DOHH2 (cell line): ENCODE measurements around the gene CAMK1G.

ENCODE experiments used
- H3F3A ChIP-seq: fragments of 200-600 bp; sonication (generic), shearing (Covaris generic); 2 replicates; pipeline ENCODE4 v1.6.0; 2016; ENCODE audit warnings: antibody characterized with exemption, mild to moderate bottlenecking; ENCODE audit not compliant: control insufficient read depth, insufficient read depth
- H3K27ac ChIP-seq: fragments of 200-600 bp; sonication (generic); 2 replicates; pipeline ENCODE4 v1.5.1; 2014; ENCODE audit warnings: low read depth, mild to moderate bottlenecking, low read length, moderate library complexity
- H3K27me3 ChIP-seq: fragments of 200-600 bp; sonication (generic); 2 replicates; pipeline ENCODE4 v1.6.1; 2014; ENCODE audit warnings: mild to moderate bottlenecking, low read length, mixed read lengths; ENCODE audit not compliant: control insufficient read depth
- H3K36me3 ChIP-seq: fragments of 200-600 bp; sonication (generic); 2 replicates; pipeline ENCODE4 v1.6.1; 2014; ENCODE audit warnings: mild to moderate bottlenecking, low read length, moderate library complexity, mixed read lengths; ENCODE audit not compliant: control insufficient read depth
- H3K4me1 ChIP-seq: fragments of 200-600 bp; sonication (generic); 2 replicates; pipeline ENCODE4 v1.6.1; 2014; ENCODE audit warnings: mild to moderate bottlenecking, low read length, mixed read lengths; ENCODE audit not compliant: control insufficient read depth
- H3K4me2 ChIP-seq: fragments of 200-600 bp; sonication (generic); 2 replicates; pipeline ENCODE4 v1.6.0; 2014; ENCODE audit warnings: mild to moderate bottlenecking, low read length, moderate library complexity
- H3K4me3 ChIP-seq: fragments of 200-600 bp; sonication (generic); 2 replicates; pipeline ENCODE4 v1.5.1; 2014; ENCODE audit warnings: mild to moderate bottlenecking, low read length, mixed read lengths
- H3K79me2 ChIP-seq: fragments of 200-600 bp; sonication (generic); 2 replicates; pipeline ENCODE4 v1.6.1; 2014; ENCODE audit warnings: mild to moderate bottlenecking, low read length, mixed read lengths; ENCODE audit not compliant: control insufficient read depth
- H3K9me2 ChIP-seq: fragments of 200-600 bp; sonication (generic); replicated peaks from 2 replicates; pipeline ENCODE4 v1.6.1; 2014; ENCODE audit warnings: mild to moderate bottlenecking, low read length, mixed read lengths; ENCODE audit not compliant: control insufficient read depth
- H3K9me3 ChIP-seq: fragments of 200-600 bp; sonication (generic); 2 replicates; pipeline ENCODE4 v1.6.1; 2014; ENCODE audit warnings: antibody characterized with exemption, low read length, mixed read lengths; ENCODE audit not compliant: control insufficient read depth, insufficient read depth
- H4K20me1 ChIP-seq: fragments of 200-600 bp; sonication (generic); 2 replicates; pipeline ENCODE4 v1.6.0; 2014; ENCODE audit warnings: low read depth, mild to moderate bottlenecking, antibody characterized with exemption, low read length, moderate library complexity; ENCODE audit not compliant: control insufficient read depth, insufficient read depth
- CTCF ChIP-seq: fragments of 200-600 bp; sonication (generic); IDR thresholded peaks from one replicate; pipeline ENCODE4 v1.5.1; 2014; ENCODE audit warnings: antibody characterized with exemption, mild to moderate bottlenecking, low read depth, low read length; ENCODE audit not compliant: poor library complexity, severe bottlenecking
- EZH2phosphoT487 ChIP-seq: fragments of 200-600 bp; sonication (generic); IDR thresholded peaks from 2 replicates; pipeline ENCODE4 v1.6.1; 2017; ENCODE audit warnings: borderline replicate concordance, mild to moderate bottlenecking, antibody characterized with exemption, low read length, moderate library complexity, mixed read lengths

Gene CAMK1G

DNA sequence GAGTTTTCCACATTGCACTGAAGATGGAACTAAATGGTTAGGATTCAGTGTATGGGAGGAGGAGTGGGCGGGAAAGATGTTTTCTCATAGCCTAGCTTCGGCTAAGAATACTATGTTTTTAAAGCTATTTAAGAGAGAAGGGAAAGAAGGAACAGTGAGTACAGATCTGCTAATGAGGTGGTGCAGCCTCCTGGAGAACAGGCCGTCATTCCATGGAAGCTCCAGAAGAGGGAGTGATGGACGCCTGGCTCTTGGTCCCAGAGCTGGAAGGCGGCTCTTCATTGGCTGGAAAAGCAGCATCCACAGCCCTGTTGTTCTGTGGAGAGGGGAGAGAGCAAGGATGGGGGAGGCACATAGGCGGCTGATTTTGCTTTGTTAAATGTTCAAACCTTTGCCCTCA lies 6.9 kb downstream of the CAMK1G start:
- no peaks in the 10 kb centered on the region for H3F3A ChIP-seq

DNA sequence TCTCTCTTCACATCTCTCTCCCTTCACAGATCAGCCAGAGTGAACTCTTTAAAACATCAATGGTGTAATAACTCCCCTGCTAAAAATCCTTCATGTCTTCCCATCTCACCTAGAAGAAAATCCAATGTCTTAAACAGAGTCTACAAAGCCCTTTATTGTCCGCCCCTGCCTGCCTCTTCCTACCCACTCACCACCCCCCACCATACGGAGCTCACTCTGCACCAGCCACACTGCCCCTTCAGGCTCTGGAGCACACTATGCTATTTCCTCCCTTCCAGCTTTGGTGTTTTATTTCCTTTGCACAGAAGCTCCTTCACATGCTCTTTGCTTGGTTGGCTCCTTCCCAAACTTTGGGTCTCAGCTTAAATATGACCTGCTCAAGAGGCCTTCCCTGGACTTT lies 10.2 kb downstream of the CAMK1G start:
- Histone ChIP-seq H3K79me2 (no peaks in the 10 kb centered on the region), H3K4me1 (no peaks in the 10 kb centered on the region), H3K4me2 (no peak overlapping the region), H3K9me2 (no peaks in the 10 kb centered on the region), H3K27ac (no peak overlapping the region), H3K9me3 (no peaks in the 10 kb centered on the region), H3K36me3 (no peaks in the 10 kb centered on the region), H4K20me1 (no peaks in the 10 kb centered on the region), H3F3A (no peaks in the 10 kb centered on the region), H3K27me3 (0 out of 2 replicates have a peak, but pooled peaks cover 4% of the 10 kb centered on the region), H3K4me3 (no peak overlapping the region)
- no peak for TF ChIP-seq CTCF
- no peak for TF ChIP-seq EZH2phosphoT487

More for the DNA sequence above, 6.9 kb downstream of the CAMK1G start:
- H3K36me3 ChIP-seq, result no peaks in the 10 kb centered on the region
- H3K9me2 ChIP-seq, result no peaks in the 10 kb centered on the region
- H3K4me3 ChIP-seq, result no peak overlapping the region
- no peaks in the 10 kb centered on the region for H3K9me3 ChIP-seq
- H3K27me3 ChIP-seq, result 0 out of 2 replicates have a peak, but pooled peaks cover 4% of the 10 kb centered on the region
- no peaks in the 10 kb centered on the region for H4K20me1 ChIP-seq
- H3K27ac ChIP-seq, result no peak overlapping the region
- no peak for TF ChIP-seq EZH2phosphoT487
- no peak for TF ChIP-seq CTCF
- H3K4me2 ChIP-seq, result no peak overlapping the region
- no peaks in the 10 kb centered on the region for H3K79me2 ChIP-seq
- no peaks in the 10 kb centered on the region for H3K4me1 ChIP-seq

- H3K4me2 ChIP-seq, result no peak overlapping the region
- no peak for TF ChIP-seq EZH2phosphoT487
- TF ChIP-seq CTCF, result no peak
Measured at GRCh38 chr1:209594440-209594839, 10.9 kb downstream of the CAMK1G start.

More at GRCh38 chr1:209594440-209594839, 10.9 kb downstream of the CAMK1G start:
- no peak overlapping the region for H3K4me3 ChIP-seq
- no peaks in the 10 kb centered on the region for H3K4me1 ChIP-seq
- no peaks in the 10 kb centered on the region for H3K36me3 ChIP-seq
- no peaks in the 10 kb centered on the region for H3K79me2 ChIP-seq
- no peaks in the 10 kb centered on the region for H4K20me1 ChIP-seq
- no peaks in the 10 kb centered on the region for H3F3A ChIP-seq
- H3K9me2 ChIP-seq, result no peaks in the 10 kb centered on the region
- H3K27me3 ChIP-seq, result 0 out of 2 replicates have a peak, but pooled peaks cover 4% of the 10 kb centered on the region
- H3K9me3 ChIP-seq, result no peaks in the 10 kb centered on the region
- no peak overlapping the region for H3K27ac ChIP-seq
